HL-60 (cell line): ENCODE results near the gene AK4.

Experiments used
- CTCF ChIP-seq: IDR thresholded peaks from one replicate; pipeline ENCODE4 v1.5.1; 2011; ENCODE audit warnings: low read length, control low read depth, inconsistent platforms; ENCODE audit not compliant: insufficient read depth
- GABPA ChIP-seq: IDR thresholded peaks from 2 replicates; pipeline ENCODE4 v1.6.1; 2012; ENCODE audit warnings: low read depth
- POLR2AphosphoS5 ChIP-seq: IDR thresholded peaks from 2 replicates; pipeline ENCODE4 v1.6.1; 2012; ENCODE audit warnings: low read depth
- REST ChIP-seq: IDR thresholded peaks from 2 replicates; pipeline ENCODE4 v1.6.1; 2012; ENCODE audit warnings: low read depth; ENCODE audit not compliant: insufficient replicate concordance

- TF ChIP-seq CTCF (no peak), REST (no peak), GABPA (no peak), POLR2AphosphoS5 (no peak)
Observed at GRCh38 chr1:65146908-65147423, 1.0 kb upstream of the AK4 start.
